ENCODE results near the gene SURF1. TPM values are rescaled to one million over a fixed set of nuclear protein-coding genes. Genes with fewer than 3 reads are reported as not detected.
A peak's percentile ranks its signal among the peaks of the same experiment; 100 is the strongest.

SURF1 gene
- total RNA-seq, 1 donor from 2014 or later, result 40.8 TPM

DNA sequence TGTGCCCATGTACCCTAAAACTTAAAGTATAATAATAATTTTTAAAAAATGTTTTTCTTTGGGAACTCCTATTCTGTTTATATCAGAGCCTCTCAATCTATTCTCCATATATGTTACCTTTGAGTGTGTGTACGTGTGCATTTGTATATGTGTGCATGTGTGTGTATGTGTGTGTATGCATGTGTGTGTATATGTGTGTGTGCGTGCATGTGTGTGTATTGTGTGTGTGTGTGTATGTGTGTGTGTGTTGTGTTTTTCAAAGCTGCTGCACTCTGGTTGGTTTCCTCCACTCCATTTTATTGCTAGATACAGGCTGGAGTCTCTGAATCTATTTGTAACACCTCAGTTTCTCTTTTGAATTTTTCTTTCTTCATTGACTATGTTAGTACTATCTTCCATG, 40.3 kb downstream of the SURF1 start:
- peaks cover 9% of the 10 kb centered on the region for H3K27me3 Mint-ChIP-seq
- no peaks in the 10 kb centered on the region for H3K36me3 Mint-ChIP-seq
- TF ChIP-seq, protein P1, sequence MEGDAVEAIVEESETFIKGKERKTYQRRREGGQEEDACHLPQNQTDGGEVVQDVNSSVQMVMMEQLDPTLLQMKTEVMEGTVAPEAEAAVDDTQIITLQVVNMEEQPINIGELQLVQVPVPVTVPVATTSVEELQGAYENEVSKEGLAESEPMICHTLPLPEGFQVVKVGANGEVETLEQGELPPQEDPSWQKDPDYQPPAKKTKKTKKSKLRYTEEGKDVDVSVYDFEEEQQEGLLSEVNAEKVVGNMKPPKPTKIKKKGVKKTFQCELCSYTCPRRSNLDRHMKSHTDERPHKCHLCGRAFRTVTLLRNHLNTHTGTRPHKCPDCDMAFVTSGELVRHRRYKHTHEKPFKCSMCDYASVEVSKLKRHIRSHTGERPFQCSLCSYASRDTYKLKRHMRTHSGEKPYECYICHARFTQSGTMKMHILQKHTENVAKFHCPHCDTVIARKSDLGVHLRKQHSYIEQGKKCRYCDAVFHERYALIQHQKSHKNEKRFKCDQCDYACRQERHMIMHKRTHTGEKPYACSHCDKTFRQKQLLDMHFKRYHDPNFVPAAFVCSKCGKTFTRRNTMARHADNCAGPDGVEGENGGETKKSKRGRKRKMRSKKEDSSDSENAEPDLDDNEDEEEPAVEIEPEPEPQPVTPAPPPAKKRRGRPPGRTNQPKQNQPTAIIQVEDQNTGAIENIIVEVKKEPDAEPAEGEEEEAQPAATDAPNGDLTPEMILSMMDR (conservative IDR thresholded peaks at IDR 0.05), result no peak
- H3K9me3 Mint-ChIP-seq, result no peaks in the 10 kb centered on the region
- H3K4me1 Mint-ChIP-seq (ENCODE audit: unreplicated experiment), result no peaks in the 10 kb centered on the region
- no peak for DNase-seq (ENCODE audit: extremely low spot score, unreplicated experiment)
- no peak overlapping the region for H3K4me3 Mint-ChIP-seq
- no peak overlapping the region for H3K27ac Mint-ChIP-seq

DNA sequence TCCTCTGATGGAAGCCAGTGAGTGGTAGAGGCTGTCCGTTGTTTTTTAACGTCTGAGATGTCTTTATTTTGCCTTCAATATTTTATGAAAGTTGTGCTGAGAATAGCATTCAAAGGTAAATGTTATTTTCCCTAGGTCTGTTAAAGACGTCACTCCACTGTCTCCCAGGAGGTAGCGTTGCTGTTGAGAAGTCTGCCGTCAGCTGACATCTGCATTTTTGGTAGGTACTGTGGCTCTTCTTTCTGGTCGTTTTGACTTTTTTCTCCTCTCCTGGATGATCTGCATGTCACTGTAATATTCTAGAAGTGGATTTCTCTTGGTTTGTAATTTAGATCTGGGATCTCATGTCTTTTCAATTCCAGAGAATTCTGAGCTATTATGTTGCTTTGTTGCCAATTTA, 46.7 kb downstream of the SURF1 start:
- peaks cover 12% of the 10 kb centered on the region for H3K27me3 Mint-ChIP-seq
- TF ChIP-seq, protein P1 (conservative IDR thresholded peaks at IDR 0.05), result no peak
- H3K36me3 Mint-ChIP-seq, result no peaks in the 10 kb centered on the region
- DNase-seq (ENCODE audit: extremely low spot score, unreplicated experiment), result no peak
- H3K4me1 Mint-ChIP-seq (ENCODE audit: unreplicated experiment), result no peaks in the 10 kb centered on the region
- no peak overlapping the region for H3K4me3 Mint-ChIP-seq
- peaks cover 9% of the 10 kb centered on the region for H3K9me3 Mint-ChIP-seq
- no peak overlapping the region for H3K27ac Mint-ChIP-seq

DNA sequence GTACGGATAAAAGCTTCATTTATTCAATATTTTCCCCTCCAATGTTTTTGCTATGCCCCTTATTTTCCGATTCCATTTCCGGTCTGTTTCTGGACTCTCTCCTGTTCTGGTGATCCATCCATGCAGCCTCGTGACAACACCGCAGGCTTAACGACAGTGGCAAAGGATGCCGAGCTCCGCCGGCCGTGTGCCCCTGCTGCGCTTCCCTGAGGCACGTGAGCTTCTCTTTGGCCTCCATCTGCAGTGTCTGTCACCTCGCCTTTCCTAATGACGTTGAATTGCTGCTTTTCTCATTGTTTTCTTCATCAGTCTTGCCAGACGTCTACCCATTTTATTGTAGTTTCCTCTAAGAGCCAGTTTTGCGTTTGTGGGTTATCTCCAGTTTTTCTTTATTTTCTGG, 49.0 kb downstream of the SURF1 start:
- Mint-ChIP-seq H3K4me1 (ENCODE audit: unreplicated experiment) (no peaks in the 10 kb centered on the region), H3K9me3 (peaks cover 9% of the 10 kb centered on the region), H3K36me3 (no peaks in the 10 kb centered on the region), H3K27me3 (peaks cover 16% of the 10 kb centered on the region), H3K4me3 (no peak overlapping the region), H3K27ac (no peak overlapping the region)
- TF ChIP-seq, protein P1 (conservative IDR thresholded peaks at IDR 0.05), result no peak
- peak; percentile 48 for DNase-seq (ENCODE audit: extremely low spot score, unreplicated experiment)

DNA sequence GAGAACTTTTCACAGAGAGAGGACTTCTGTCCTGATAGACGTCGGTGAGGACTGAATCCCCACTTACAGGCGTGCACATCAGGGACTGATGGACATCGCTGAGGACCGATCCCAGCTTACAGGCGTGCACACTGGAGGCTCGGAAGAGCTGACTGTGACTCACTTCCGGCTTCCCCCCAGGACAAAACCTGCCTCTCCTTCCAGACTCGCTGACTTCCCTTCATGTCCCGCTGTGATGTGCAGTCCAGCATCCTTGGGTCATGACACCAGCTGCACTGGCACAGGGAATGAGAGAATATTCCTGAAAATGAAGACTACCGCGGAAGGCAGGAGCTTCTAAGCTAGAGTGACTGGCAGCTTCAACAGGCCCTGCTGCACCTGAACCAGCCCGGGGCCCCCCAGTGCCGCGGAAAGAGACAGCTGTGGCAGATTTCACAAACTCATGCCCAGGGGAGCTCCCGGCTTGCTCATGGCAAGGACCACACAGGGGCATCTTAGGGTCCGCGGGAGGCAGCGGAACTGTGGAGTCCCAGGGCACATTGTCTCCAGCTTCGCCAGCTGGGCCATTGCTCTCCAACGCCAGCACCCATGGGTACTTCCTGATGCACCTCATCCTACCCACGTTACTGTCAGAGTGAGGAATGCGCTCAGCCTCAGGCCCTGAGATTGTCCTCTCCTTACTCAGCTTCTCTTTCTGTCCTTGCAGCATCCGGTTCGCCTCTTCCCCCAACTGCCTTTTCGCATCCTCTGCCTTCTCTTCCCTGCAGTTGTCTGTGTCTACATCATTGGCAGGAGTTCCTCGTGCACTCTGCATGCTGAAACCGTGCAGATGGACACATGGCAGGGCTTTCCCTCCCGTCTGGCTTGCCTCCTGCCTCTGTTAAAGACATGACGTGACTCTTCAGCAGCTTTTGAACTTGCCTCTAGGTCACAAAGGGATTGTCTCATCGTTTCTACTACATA, 49.8 kb downstream of the SURF1 start:
- Mint-ChIP-seq H3K27ac (no peak overlapping the region), H3K4me1 (ENCODE audit: unreplicated experiment) (no peaks in the 10 kb centered on the region)

DNA sequence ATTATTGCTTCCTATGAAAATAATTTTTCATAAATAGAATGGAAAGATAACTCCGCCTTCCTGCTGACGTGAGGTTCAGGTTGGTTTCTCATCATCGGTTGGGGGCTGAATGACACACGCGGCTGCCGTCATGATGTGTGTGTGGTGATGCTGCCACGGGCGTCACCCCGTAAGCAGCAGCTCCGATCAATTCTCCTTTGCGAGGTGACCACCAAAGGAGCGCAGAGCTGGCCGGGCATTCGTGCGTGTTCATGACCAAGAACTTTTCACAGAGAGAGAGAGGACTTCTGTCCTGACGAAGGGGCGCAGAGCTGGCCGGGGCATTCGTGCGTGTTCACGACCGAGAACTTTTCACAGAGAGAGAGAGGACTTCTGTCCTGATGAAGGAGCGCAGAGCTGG, 50.6 kb downstream of the SURF1 start:
- no peak overlapping the region for H3K4me3 Mint-ChIP-seq
- H3K4me1 Mint-ChIP-seq (ENCODE audit: unreplicated experiment), result no peaks in the 10 kb centered on the region
- H3K36me3 Mint-ChIP-seq, result no peaks in the 10 kb centered on the region
- H3K27ac Mint-ChIP-seq, result no peak overlapping the region
- DNase-seq (ENCODE audit: extremely low spot score, unreplicated experiment), result peak; percentile 44
- H3K9me3 Mint-ChIP-seq, result peaks cover 9% of the 10 kb centered on the region
- peaks cover 18% of the 10 kb centered on the region for H3K27me3 Mint-ChIP-seq
- TF ChIP-seq, protein P1 (conservative IDR thresholded peaks at IDR 0.05), result no peak

More for the DNA sequence above, 49.8 kb downstream of the SURF1 start:
- H3K4me3 Mint-ChIP-seq, result no peak overlapping the region
- TF ChIP-seq, protein P1 (conservative IDR thresholded peaks at IDR 0.05), result no peak
- DNase-seq (ENCODE audit: extremely low spot score, unreplicated experiment), result peak; percentile 58
- peaks cover 18% of the 10 kb centered on the region for H3K27me3 Mint-ChIP-seq
- peaks cover 9% of the 10 kb centered on the region for H3K9me3 Mint-ChIP-seq
- H3K36me3 Mint-ChIP-seq, result no peaks in the 10 kb centered on the region
